ENCODE data around the gene CCNO. TPM values are rescaled to one million over a fixed set of nuclear protein-coding genes. Genes with fewer than 3 reads are reported as not detected.

Gene CCNO
- total RNA-seq, 1 experiment from 2014 or later, result 12.1 TPM

- Histone ChIP-seq H3K27ac (ENCODE audit: low read depth, low read length) (peak overlapping the region; percentile 88), H3K9me2 (ENCODE audit: insufficient read depth) (no peaks in the 10 kb centered on the region), H4K20me1 (ENCODE audit: insufficient read depth) (no peaks in the 10 kb centered on the region), H2AFZ (ENCODE audit: low read depth, low read length, poor library complexity, severe bottlenecking) (peak overlapping the region; percentile 48), H3K4me3 (replicated peaks in 1 of 2; ENCODE audit: low read depth in 1 of 2, low read length in 2 of 2) (peak overlapping the region; percentile 64 to 94), H3K9me3 (ENCODE audit: control insufficient read depth in 1 of 2, insufficient read depth in 1 of 2, low read depth in 1 of 2, low read length in 2 of 2) (no peaks in the 10 kb centered on the region), H3K27me3 (ENCODE audit: insufficient read depth, low read length) (no peaks in the 10 kb centered on the region), H3K4me1 (ENCODE audit: control insufficient read depth in 1 of 2, insufficient read depth in 2 of 2, low read length in 2 of 2) (peaks cover 16 to 32% of the 10 kb centered on the region in 2 experiments), H3K9ac (ENCODE audit: low read length) (peak overlapping the region; percentile 88), H3K4me2 (ENCODE audit: low read length) (peak overlapping the region; percentile 99), H3K36me3 (ENCODE audit: control insufficient read depth in 1 of 2, insufficient read depth in 2 of 2, low read length in 2 of 2) (no peaks in the 10 kb centered on the region), H3K79me2 (ENCODE audit: insufficient read depth, low read length) (no peaks in the 10 kb centered on the region)
- TF ChIP-seq POLR2AphosphoS5 (IDR thresholded peaks at IDR 0.05; ENCODE audit: low read depth, low read length), result peak; percentile 43; the same call in 1 of the 2 replicates
- TF ChIP-seq JUND (IDR thresholded peaks at IDR 0.05), result no peak
- ChIA-PET POLR2A (no interaction called here), CTCF (interaction anchor here (0.8 to 2.5 kb wide), 4 partner anchors 45 to 72 kb away, joined by 3 to 14 read pairs (median 4); partner anchors contain the start of genes CDC20B and GPX8), RAD21 (ENCODE audit: low non-redundant PET in 1 of 2, low total read pairs in 2 of 2, uncharacterized antibody in 2 of 2, unreplicated experiment in 2 of 2) (interaction anchor here in 1 of 2 experiments (0.6 kb wide), 1 partner anchor 75 kb away, joined by 3 read pairs; the partner anchor contains the start of genes DHX29 and MTREX)
- DNase-seq (ENCODE audit: low read depth, low spot score), result peak; percentile 29
- intact Hi-C loops (cut with micrococcal nuclease), result no loop called here
- BruUV-seq (replicated peaks), result TSS peak; percentile 70
- ATAC-seq, result peak; percentile 44
Observed at GRCh38 chr5:55232271-55232984, 980 bp downstream of the CCNO start.

GRCh38 chr5:55231919-55232270, 1.5 kb downstream of the CCNO start:
- Histone ChIP-seq H2AFZ (ENCODE audit: low read depth, low read length, poor library complexity, severe bottlenecking) (no peak overlapping the region), H3K79me2 (ENCODE audit: insufficient read depth, low read length) (no peaks in the 10 kb centered on the region), H3K4me3 (replicated peaks in 1 of 2; ENCODE audit: low read depth in 1 of 2, low read length in 2 of 2) (peak overlapping the region; percentile 64 to 94), H3K36me3 (ENCODE audit: control insufficient read depth in 1 of 2, insufficient read depth in 2 of 2, low read length in 2 of 2) (no peaks in the 10 kb centered on the region), H3K9me2 (ENCODE audit: insufficient read depth) (no peaks in the 10 kb centered on the region), H3K9me3 (ENCODE audit: control insufficient read depth in 1 of 2, insufficient read depth in 1 of 2, low read depth in 1 of 2, low read length in 2 of 2) (no peaks in the 10 kb centered on the region), H3K4me1 (ENCODE audit: control insufficient read depth in 1 of 2, insufficient read depth in 2 of 2, low read length in 2 of 2) (peaks cover 16 to 34% of the 10 kb centered on the region in 2 experiments), H3K27me3 (ENCODE audit: insufficient read depth, low read length) (no peaks in the 10 kb centered on the region), H4K20me1 (ENCODE audit: insufficient read depth) (no peaks in the 10 kb centered on the region), H3K27ac (ENCODE audit: low read depth, low read length) (peak overlapping the region; percentile 88), H3K4me2 (ENCODE audit: low read length) (peak overlapping the region; percentile 99), H3K9ac (ENCODE audit: low read length) (peak overlapping the region; percentile 88)
- CTCF ChIA-PET, result interaction anchor here (2.5 kb wide), 1 partner anchor 59 kb away, joined by 14 read pairs; the partner anchor contains the start of gene CDC20B
- TF ChIP-seq EGR1 (IDR thresholded peaks at IDR 0.05; ENCODE audit: low read depth), result no peak
- TF ChIP-seq EZH2phosphoT487 (IDR thresholded peaks at IDR 0.05; ENCODE audit: borderline replicate concordance), result no peak
- no peak for TF ChIP-seq SP1 (IDR thresholded peaks at IDR 0.05; ENCODE audit: low read depth)
- no peak for TF ChIP-seq YY1 (IDR thresholded peaks at IDR 0.05; ENCODE audit: extremely low read depth, insufficient replicate concordance, low read depth, low read length)
- no peak for TF ChIP-seq EZH2 (IDR thresholded peaks at IDR 0.05)
- TF ChIP-seq JUND (IDR thresholded peaks at IDR 0.05), result no peak
- ATAC-seq (no peak), DNase-seq (ENCODE audit: low read depth, low spot score) (no peak)
- RAD21 ChIA-PET (ENCODE audit: low non-redundant PET in 1 of 2, low total read pairs in 2 of 2, uncharacterized antibody in 2 of 2, unreplicated experiment in 2 of 2), result no interaction called here
- POLR2A ChIA-PET, result interaction anchor here (0.8 kb wide), 1 partner anchor 55 kb away, joined by 4 read pairs; no protein-coding TSS in a partner anchor
- intact Hi-C loops (cut with micrococcal nuclease), result no loop called here
- no TSS peak for BruUV-seq (replicated peaks)
